Kidney epithelial cell (primary cell): Measurements from ENCODE around the gene RAB22A. TPM values are rescaled to one million over a fixed set of nuclear protein-coding genes. Genes with fewer than 3 reads are reported as not detected.
"Not testable (repeated sequence)": the region's sequence is repeated elsewhere in the genome, so short reads cannot be mapped to it uniquely, and the experiment has no call there.

Source experiments
- DNase-seq: peaks from one replicate; pipeline ENCODE4 v3.0.0-alpha.2; 2010; ENCODE audit warnings: low read depth
- H3K27me3 ChIP-seq: 2 replicates; pipeline ENCODE4 v1.6.0; 2011; ENCODE audit warnings: low read length; ENCODE audit not compliant: control insufficient read depth, insufficient read depth
- H3K36me3 ChIP-seq: 2 replicates; pipeline ENCODE4 v1.5.1; 2011; ENCODE audit warnings: low read length; ENCODE audit not compliant: control insufficient read depth, insufficient read depth
- H3K4me3 ChIP-seq: 2 replicates; pipeline ENCODE4 v1.5.1; 2011; ENCODE audit warnings: low read depth, mild to moderate bottlenecking, control low read depth, low read length
- total RNA-seq: library from RNA; depleted of rRNA; stranded (reverse); fragments of >200 nt; gene quantifications from 2 replicates; pipeline ENCODE4 v1.2.3, GENCODE V29; 2015
- TF ChIP-seq, protein P1 (sequence below): IDR thresholded peaks from 2 replicates; pipeline ENCODE4 v1.5.1; 2011; ENCODE audit warnings: mild to moderate bottlenecking, moderate library complexity, low read length, control low read depth, inconsistent platforms; ENCODE audit not compliant: insufficient read depth, poor library complexity, severe bottlenecking

The RAB22A gene
- total RNA-seq, 1 donor from 2014 or later = 23.3 TPM

DNA sequence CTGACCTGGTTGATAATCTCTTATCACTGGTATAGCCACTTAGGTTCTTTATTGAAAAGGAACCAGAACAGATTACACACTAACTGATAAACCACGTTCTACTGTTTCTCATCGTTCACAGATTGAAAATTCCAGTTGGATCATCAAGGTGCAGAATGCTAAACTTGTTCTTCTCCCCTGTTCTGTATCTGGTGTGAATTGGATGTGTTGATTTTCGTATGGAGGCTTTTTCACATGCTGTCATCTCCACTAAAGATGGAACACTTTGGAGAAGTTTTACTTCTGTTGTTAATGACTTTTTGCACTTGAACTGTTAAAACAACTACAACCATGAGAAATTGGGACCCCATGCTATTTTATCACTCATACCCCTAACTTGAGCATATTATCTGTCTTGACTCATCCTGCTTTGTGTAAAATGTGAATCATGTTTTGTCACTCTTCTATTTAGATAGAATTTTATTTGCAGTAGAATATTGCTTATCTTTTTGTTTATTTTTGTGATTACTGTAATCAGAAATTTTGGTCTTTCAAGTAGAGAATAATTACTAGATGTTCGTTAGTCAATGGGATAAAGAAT lies 97.0 kb downstream of the RAB22A start:
- H3K27me3 ChIP-seq = no peaks in the 10 kb centered on the region
- TF ChIP-seq, protein P1, sequence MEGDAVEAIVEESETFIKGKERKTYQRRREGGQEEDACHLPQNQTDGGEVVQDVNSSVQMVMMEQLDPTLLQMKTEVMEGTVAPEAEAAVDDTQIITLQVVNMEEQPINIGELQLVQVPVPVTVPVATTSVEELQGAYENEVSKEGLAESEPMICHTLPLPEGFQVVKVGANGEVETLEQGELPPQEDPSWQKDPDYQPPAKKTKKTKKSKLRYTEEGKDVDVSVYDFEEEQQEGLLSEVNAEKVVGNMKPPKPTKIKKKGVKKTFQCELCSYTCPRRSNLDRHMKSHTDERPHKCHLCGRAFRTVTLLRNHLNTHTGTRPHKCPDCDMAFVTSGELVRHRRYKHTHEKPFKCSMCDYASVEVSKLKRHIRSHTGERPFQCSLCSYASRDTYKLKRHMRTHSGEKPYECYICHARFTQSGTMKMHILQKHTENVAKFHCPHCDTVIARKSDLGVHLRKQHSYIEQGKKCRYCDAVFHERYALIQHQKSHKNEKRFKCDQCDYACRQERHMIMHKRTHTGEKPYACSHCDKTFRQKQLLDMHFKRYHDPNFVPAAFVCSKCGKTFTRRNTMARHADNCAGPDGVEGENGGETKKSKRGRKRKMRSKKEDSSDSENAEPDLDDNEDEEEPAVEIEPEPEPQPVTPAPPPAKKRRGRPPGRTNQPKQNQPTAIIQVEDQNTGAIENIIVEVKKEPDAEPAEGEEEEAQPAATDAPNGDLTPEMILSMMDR = no peak
- no peak overlapping the region for H3K4me3 ChIP-seq
- DNase-seq = no peak
- no peaks in the 10 kb centered on the region for H3K36me3 ChIP-seq

DNA sequence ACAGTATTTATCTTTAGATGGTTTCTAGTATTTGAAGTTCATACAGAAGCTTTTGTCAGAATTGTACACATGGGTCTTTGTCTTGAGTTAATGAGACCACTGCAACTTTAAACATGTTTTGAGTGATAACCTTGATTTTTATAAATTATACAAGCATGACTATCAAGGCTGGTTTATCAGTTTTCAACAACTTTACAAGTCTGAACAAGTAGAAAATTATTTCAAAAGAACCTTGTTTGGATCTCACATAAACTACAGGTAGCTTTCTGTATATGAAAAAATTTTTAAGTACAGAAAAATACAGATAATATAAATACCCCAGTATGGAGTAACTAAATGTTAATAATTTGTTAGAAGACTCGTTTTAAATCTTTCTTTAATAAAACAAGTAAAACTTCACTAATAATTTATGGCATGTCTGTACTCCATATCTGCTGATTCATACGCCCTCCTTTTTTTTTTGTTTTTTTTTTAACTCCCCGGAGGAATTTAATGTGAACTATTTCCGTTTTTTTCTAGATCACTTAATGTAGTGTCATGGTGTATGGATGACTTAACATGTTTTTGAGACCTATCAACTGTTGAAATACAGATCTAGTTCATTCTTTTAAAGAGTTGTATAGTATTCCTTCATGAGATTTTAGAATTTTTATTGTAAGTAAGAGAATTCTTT lies 97.8 kb downstream of the RAB22A start:
- TF ChIP-seq, protein P1 = no peak
- H3K4me3 ChIP-seq = no peak overlapping the region
- no peak for DNase-seq

DNA sequence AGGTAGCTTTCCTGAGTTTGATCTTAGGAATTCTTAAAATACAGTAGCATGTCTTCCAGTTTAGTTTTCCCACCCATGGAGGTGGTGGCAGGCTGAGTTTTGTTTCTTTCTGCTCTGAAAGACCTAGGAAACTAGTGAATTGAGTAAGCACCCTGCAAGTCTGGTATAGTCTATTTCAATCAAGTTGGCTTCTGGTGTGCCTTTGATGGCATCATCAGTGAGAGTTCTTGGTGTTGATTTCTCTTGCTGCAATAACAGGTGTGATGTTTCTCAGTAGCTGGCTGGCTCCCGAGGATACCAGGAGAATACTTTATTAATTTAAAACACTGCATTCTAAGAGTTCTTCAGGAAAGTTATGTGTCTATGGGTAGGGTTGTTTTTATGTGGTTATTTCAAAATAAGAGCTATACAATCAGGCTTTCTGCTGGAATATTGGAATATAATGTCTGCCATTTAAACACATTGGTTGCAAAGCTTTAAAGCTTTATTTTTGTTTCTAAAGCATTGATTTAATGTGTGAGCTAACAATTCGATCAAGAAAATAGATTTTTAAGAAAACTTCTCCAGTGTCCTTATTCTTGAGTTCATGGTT lies 98.5 kb downstream of the RAB22A start:
- Histone ChIP-seq H3K36me3 (no peaks in the 10 kb centered on the region), H3K27me3 (no peaks in the 10 kb centered on the region), H3K4me3 (no peak overlapping the region)
- DNase-seq = no peak
- TF ChIP-seq, protein P1 = no peak

More for the DNA sequence above, 97.8 kb downstream of the RAB22A start:
- Histone ChIP-seq H3K27me3 (no peaks in the 10 kb centered on the region), H3K36me3 (no peaks in the 10 kb centered on the region)

DNA sequence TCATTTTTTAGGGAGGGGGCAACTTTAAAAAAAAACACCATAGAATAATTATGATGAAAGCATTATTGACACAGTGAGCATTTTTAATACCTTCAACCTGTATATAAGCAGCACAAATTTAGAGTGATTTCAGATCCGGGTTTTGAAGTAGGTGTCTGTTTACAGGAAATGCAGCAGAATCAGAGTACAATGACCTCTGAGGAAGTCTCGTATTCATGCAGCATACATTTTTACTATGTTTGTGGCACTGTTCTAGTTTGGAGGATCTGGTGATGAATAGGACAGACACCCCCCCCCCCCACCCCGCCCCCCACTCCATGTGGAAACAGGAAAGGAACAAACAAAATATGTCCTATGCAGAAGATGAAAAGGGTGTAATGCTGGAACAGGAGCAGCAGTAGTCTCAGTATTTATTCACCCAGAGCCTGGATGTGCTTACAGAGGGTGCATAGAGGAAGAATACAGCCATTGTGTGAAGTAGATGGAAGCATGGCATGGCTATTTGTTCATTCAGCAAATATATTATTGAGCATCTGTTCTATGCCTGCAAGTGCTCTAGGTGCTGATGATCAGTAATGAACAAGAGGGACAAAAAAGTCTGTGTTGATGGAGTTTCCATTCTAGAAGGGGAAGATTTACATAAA lies 99.2 kb downstream of the RAB22A start:
- Histone ChIP-seq H3K27me3 (no peaks in the 10 kb centered on the region), H3K36me3 (no peaks in the 10 kb centered on the region), H3K4me3 (no peak overlapping the region)
- DNase-seq = no peak
- TF ChIP-seq, protein P1 = no peak

DNA sequence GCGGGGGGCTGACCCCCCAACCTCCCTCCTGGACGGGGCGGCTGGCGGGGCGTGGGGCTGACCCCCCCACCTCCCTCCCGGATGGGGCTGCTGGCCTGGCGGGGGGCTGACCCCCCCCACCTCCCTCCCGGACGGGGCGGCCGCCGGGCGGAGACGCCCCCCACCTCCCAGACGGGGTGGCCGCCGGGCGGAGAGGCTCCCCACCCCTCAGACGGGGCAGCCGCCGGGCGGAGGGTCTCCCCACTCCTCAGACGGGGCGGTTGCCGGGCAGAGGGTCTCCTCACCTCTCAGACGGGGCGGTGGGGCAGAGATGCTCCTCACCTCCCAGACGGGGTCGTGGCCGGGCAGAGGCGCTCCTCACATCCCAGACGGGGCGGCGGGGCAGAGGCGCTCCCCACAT lies 104.7 kb downstream of the RAB22A start:
- H3K27me3 ChIP-seq, H3K36me3 ChIP-seq, DNase-seq, H3K4me3 ChIP-seq: not testable (repeated sequence)

DNA sequence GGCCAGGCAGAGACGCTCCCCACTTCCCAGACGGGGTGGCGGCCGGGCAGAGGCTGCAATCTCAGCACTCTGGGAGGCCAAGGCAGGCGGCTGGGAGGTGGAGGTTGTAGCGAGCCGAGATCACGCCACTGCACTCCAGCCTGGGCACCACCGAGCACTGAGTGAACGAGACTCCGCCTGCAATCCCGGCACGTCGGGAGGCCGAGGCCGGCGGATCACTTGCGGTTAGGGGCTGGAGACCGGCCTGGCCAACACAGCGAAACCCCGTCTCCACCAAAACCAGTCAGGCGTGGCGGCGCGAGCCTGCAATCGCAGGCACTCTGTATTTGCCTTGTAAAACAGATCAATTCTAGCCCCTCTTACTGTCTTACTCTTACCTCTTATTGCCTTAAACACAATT lies 105.3 kb downstream of the RAB22A start:
- H3K4me3 ChIP-seq, H3K27me3 ChIP-seq, DNase-seq, H3K36me3 ChIP-seq: not testable (repeated sequence)
